Measurements from ENCODE around the gene GBP2. TPM values are rescaled to one million over a fixed set of nuclear protein-coding genes. Genes with fewer than 3 reads are reported as not detected.

The GBP2 gene
- total RNA-seq, 4 donors from 2014 or later, result 62.2 to 87.3 (median 72.5) TPM

GRCh38 chr1:89070509-89070908 is 55.4 kb downstream of the GBP2 start:
- 65% methylated on average over 1 of the region's 1 CpG for WGBS
- no peaks in the 10 kb centered on the region for H3K9me3 ChIP-seq
- no peaks in the 10 kb centered on the region for H3K36me3 ChIP-seq
- peaks cover 7% of the 10 kb centered on the region for H3K4me1 ChIP-seq
- DNase-seq (ENCODE audit: low spot score in 2 of 2), result no peak
- H3K27ac ChIP-seq, result no peak overlapping the region
- no peaks in the 10 kb centered on the region for H3K27me3 ChIP-seq
- TF ChIP-seq POLR2AphosphoS5 (IDR thresholded peaks at IDR 0.05), result no peak
- TF ChIP-seq POLR2A (IDR thresholded peaks at IDR 0.05), result no peak
- TF ChIP-seq CTCF (IDR thresholded peaks at IDR 0.05), result no peak
- no peak for TF ChIP-seq EP300 (IDR thresholded peaks at IDR 0.05)
- peak overlapping the region; percentile 31 for H3K4me3 ChIP-seq

- no peak for DNase-seq (ENCODE audit: low spot score in 2 of 2)
- Histone ChIP-seq H3K4me1 (peaks cover 10% of the 10 kb centered on the region), H3K4me3 (peak overlapping the region; percentile 31), H3K27me3 (no peaks in the 10 kb centered on the region), H3K27ac (no peak overlapping the region), H3K36me3 (no peaks in the 10 kb centered on the region), H3K9me3 (no peaks in the 10 kb centered on the region)
- TF ChIP-seq CTCF (IDR thresholded peaks at IDR 0.05), result no peak
- no peak for TF ChIP-seq POLR2A (IDR thresholded peaks at IDR 0.05)
- no peak for TF ChIP-seq EP300 (IDR thresholded peaks at IDR 0.05)
- TF ChIP-seq POLR2AphosphoS5 (IDR thresholded peaks at IDR 0.05), result no peak
- WGBS, result 51% methylated on average over 2 of the region's 2 CpGs
Measured at GRCh38 chr1:89069951-89070350, 56.0 kb downstream of the GBP2 start.

GRCh38 chr1:89068291-89068690 is 57.6 kb downstream of the GBP2 start:
- peaks cover 23% of the 10 kb centered on the region for H3K4me1 ChIP-seq
- H3K27ac ChIP-seq, result no peak overlapping the region
- no peaks in the 10 kb centered on the region for H3K27me3 ChIP-seq
- no peak for TF ChIP-seq CTCF (IDR thresholded peaks at IDR 0.05)
- TF ChIP-seq POLR2A (IDR thresholded peaks at IDR 0.05), result no peak
- no peak for TF ChIP-seq POLR2AphosphoS5 (IDR thresholded peaks at IDR 0.05)
- no peak for TF ChIP-seq EP300 (IDR thresholded peaks at IDR 0.05)
- no peaks in the 10 kb centered on the region for H3K36me3 ChIP-seq
- DNase-seq (ENCODE audit: low spot score in 2 of 2), result no peak
- no peaks in the 10 kb centered on the region for H3K9me3 ChIP-seq
- H3K4me3 ChIP-seq, result no peak overlapping the region

DNA sequence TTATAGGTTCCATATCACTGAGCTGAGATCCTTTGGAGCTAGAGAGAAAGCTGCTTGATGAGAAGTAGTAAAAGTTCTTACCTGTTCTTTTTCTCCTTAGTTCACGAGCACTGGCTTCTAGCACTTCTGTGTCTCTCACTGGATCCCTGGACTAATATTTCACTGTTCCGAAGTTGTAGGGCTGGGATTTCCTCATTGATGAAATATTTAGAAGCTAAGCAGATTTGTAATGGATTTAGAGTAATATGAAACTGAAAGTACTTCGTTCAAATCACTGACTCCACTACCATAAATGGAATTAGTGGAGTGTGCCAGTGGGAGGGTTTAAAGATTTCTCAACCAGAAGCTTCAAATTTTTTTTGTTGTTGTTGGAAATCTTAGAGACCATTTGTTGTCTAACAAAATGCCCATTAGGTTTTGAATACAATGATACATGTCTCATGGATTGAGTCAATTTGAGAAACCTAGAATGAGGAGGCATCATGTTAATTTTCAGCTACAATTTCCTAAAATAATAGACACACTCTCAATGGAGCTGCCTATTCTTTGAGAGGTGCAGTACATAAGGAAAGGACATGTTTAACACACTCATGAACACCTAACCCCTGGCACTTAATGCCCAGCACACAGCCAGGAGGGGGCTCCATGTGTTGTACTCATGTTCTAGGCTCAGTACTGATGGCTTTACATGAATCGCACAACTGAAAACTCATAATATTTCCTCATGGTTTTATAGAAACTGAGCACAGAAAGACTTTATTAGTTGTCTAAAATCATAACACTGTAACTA is 60.6 kb downstream of the GBP2 start, which contains the start of gene GBP1:
GBP1 (minus strand) TSS at position 130 of the 790 bp plus-strand sequence. CDS start 1,974 bp downstream, outside the sequence.
- TF ChIP-seq POLR2A (IDR thresholded peaks at IDR 0.05) (peak in 1 of 2 donors; percentile 26), CTCF (IDR thresholded peaks at IDR 0.05) (no peak)
- 19% methylated on average over 4 of the region's 4 CpGs for WGBS
- peak within 1 kb of the TSS; percentile 82 for H3K27ac ChIP-seq
- H3K27me3 ChIP-seq, result no peaks in the 10 kb centered on the region
- peaks cover 30% of the 10 kb centered on the region for H3K4me1 ChIP-seq
- no peaks in the 10 kb centered on the region for H3K9me3 ChIP-seq
- no peaks in the 10 kb centered on the region for H3K36me3 ChIP-seq
- no peak for DNase-seq (ENCODE audit: low spot score in 2 of 2)
- H3K4me3 ChIP-seq, result peak within 1 kb of the TSS; percentile 53

DNA sequence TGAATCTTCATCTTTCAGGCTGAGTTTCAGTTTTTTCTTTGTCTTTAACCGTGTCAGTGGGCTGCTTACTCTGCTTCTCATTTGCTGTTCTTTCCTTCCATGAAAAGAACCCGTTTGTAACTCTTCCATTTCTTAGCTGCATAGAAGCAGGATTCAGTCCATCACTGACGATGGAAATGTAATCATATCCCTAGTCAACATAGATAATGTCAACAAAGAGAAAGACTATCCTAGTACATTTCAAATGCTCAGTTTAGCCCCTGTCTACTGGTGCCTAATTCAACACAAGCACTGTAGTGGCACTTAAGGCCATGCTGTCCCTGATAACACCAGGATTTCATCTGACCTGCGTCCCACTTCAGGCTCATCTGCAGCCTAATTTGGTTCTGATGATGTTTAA is 61.3 kb downstream of the GBP2 start:
- Histone ChIP-seq H3K27ac (peak overlapping the region; percentile 82), H3K27me3 (no peaks in the 10 kb centered on the region), H3K4me1 (peaks cover 29% of the 10 kb centered on the region), H3K36me3 (no peaks in the 10 kb centered on the region), H3K9me3 (no peaks in the 10 kb centered on the region), H3K4me3 (peak overlapping the region; percentile 53)
- WGBS, result 4% methylated on average over 4 of the region's 4 CpGs
- DNase-seq (ENCODE audit: low spot score in 2 of 2), result no peak
- TF ChIP-seq CTCF (IDR thresholded peaks at IDR 0.05), result no peak

All from suprapubic skin (tissue), 4 donors.